Neural progenitor cell (in vitro differentiated cells): ENCODE data around the gene ADD3.

ENCODE experiments used
- CTCF ChIP-seq: fragments of 200-600 bp; sonication (generic); IDR thresholded peaks from 2 replicates; pipeline ENCODE4 v1.5.1; 2017; ENCODE audit warnings: antibody characterized with exemption, mild to moderate bottlenecking
- EZH2phosphoT487 ChIP-seq: fragments of 200-600 bp; sonication (generic); IDR thresholded peaks from 2 replicates; pipeline ENCODE4 v1.6.1; 2017; ENCODE audit warnings: antibody characterized with exemption

GRCh38 chr10:109962247-109962646 lies 45.5 kb upstream of the ADD3 start:
- TF ChIP-seq CTCF (no peak), EZH2phosphoT487 (no peak)
